Liver (tissue), 10 donors: ENCODE results near the gene OTOA. TPM values are rescaled to one million over a fixed set of nuclear protein-coding genes. Genes with fewer than 3 reads are reported as not detected.
"Not testable (repeated sequence)": the region's sequence is repeated elsewhere in the genome, so short reads cannot be mapped to it uniquely, and the experiment has no call there.

ENCODE experiments used
- DNase-seq: peaks from one replicate; pipeline ENCODE4 v3.0.0-alpha.2; 2017; ENCODE audit warnings: low spot score
- H3K27ac ChIP-seq, 2 donors: one replicate each; pipeline ENCODE4 v1.7.0; 2013; ENCODE audit warnings: inconsistent platforms in 2 of 2, low read length in 2 of 2, control low read depth in 1 of 2, low read depth in 1 of 2, mild to moderate bottlenecking in 1 of 2
- H3K27me3 ChIP-seq, 4 donors: one replicate each; pipeline versions ENCODE4 v1.6.1 to v1.7.0; 2013; ENCODE audit warnings: low read length in 3 of 4, inconsistent platforms in 1 of 4, mild to moderate bottlenecking in 1 of 4, moderate library complexity in 1 of 4; ENCODE audit not compliant: control insufficient read depth in 4 of 4, insufficient read depth in 4 of 4
- H3K36me3 ChIP-seq, 4 donors: one replicate each; pipeline versions ENCODE4 v1.6.1 to v1.7.0; 2013; ENCODE audit warnings: low read length in 3 of 4, mild to moderate bottlenecking in 3 of 4, low read depth in 1 of 4, moderate library complexity in 1 of 4; ENCODE audit not compliant: control insufficient read depth in 4 of 4, insufficient read depth in 3 of 4
- H3K4me1 ChIP-seq, 4 donors: one replicate each; pipeline versions ENCODE4 v1.6.1 to v1.7.0; 2013; ENCODE audit warnings: low read length in 3 of 4, mild to moderate bottlenecking in 3 of 4, moderate library complexity in 1 of 4; ENCODE audit not compliant: control insufficient read depth in 4 of 4, insufficient read depth in 4 of 4
- H3K4me3 ChIP-seq, 3 donors: one replicate each; pipeline versions ENCODE4 v1.6.1 to v1.7.0; 2013; ENCODE audit warnings: low read length in 3 of 3, control low read depth in 1 of 3, low read depth in 1 of 3, mild to moderate bottlenecking in 1 of 3
- H3K9ac ChIP-seq, 2 donors: one replicate each; pipeline ENCODE4 v1.7.0; 2013; ENCODE audit warnings: low read length in 2 of 2, mild to moderate bottlenecking in 2 of 2, moderate library complexity in 2 of 2, control low read depth in 1 of 2, low read depth in 1 of 2
- H3K9me3 ChIP-seq, 4 donors: one replicate each; pipeline versions ENCODE4 v1.6.1 to v1.7.0; 2013; ENCODE audit warnings: low read length in 3 of 4; ENCODE audit not compliant: control insufficient read depth in 4 of 4
- CTCF ChIP-seq: fragments of 150-350 bp; IDR thresholded peaks from 2 replicates; pipeline ENCODE4 v1.5.1; 2017; ENCODE audit warnings: improper control_type of control experiment, low read depth, low read length; ENCODE audit not compliant: missing input control
- RAD21 ChIP-seq, 2 donors: IDR thresholded peaks; 2 replicates each; pipeline ENCODE4 v1.6.1; 2016; ENCODE audit warnings: antibody characterized with exemption in 2 of 2, mild to moderate bottlenecking in 2 of 2
- WGBS: extraction: QIAGEN DNeasy Blood & Tissue Kit; methylation state at CpG from one replicate; pipeline ENCODE4 v1.1.7; 2013; 5-methylcytosine and 5-hydroxymethylcytosine counted together
- polyA plus RNA-seq, 2 donors: library from polyadenylated mRNA; stranded (reverse) in 1 of 2; unstranded in 1 of 2; fragments of 200-250 nt in 1 of 2; fragments of >200 nt in 1 of 2; fragmentation: Nextera tagmentation in 1 of 2; extraction: Ambion mirVana in 1 of 2; gene quantifications; one replicate each; pipeline versions ENCODE4 v1.2.1 to v1.2.3, GENCODE V29; 2013 to 2015
- small RNA-seq: library from RNA; depleted of rRNA; stranded (forward); fragments of <200 nt; gene quantifications from one replicate; pipeline ENCODE3, GENCODE V24; 2014
- total RNA-seq, 2 donors: library from RNA; depleted of rRNA; stranded (reverse); fragments of >200 nt; gene quantifications; one replicate each; pipeline ENCODE4 v1.2.3, GENCODE V29; 2014
- donor health status: healthy.
- donor health status: healthy.
- donor health status: healthy.
- donor health status: healthy.
- donor health status: healthy.

The OTOA gene
- total and polyA plus RNA-seq, 4 donors, result 0.05 to 0.17 (median 0.10) TPM

GRCh38 chr16:21801538-21802374 is 138.0 kb downstream of the OTOA start:
- 56% methylated on average over 11 of the region's 13 CpGs for WGBS
- not testable (repeated sequence) for DNase-seq, H3K9me3 ChIP-seq, H3K4me1 ChIP-seq, H3K36me3 ChIP-seq, H3K27ac ChIP-seq, H3K27me3 ChIP-seq, H3K4me3 ChIP-seq, H3K9ac ChIP-seq
- TF ChIP-seq RAD21 (IDR thresholded peaks at IDR 0.05) (peak; percentile 55 to 63), CTCF (peak; percentile 29)

- H3K36me3 ChIP-seq, DNase-seq, H3K27ac ChIP-seq, H3K9ac ChIP-seq, H3K4me1 ChIP-seq, H3K4me3 ChIP-seq, H3K27me3 ChIP-seq, H3K9me3 ChIP-seq: not testable (repeated sequence)
- 84% methylated on average over 2 of the region's 2 CpGs for WGBS
These were observed 138.6 kb downstream of the OTOA start for GRCh38 chr16:21802375-21802663.

Small RNA genes within 50 kb of the gene (small RNA-seq; reads per million reads assigned to genes)
- gene RNU6-1005P, result not detected
- not detected for gene RNU6-196P

Other genes starting within 250 kb of the OTOA start
- 10 to 100 TPM; 22.8 to 57.3 TPM for gene METTL9, start 64.4 kb upstream of the OTOA start, total RNA-seq
- gene METTL9, start 64.4 kb upstream of the OTOA start, polyA plus RNA-seq, result 10 to 100 TPM in 1 of 2 donors, 1 to 10 TPM in 1; 9.3 to 11.6 TPM
- gene IGSF6, start 11.4 kb upstream of the OTOA start, total RNA-seq, result 10 to 100 TPM in 1 of 2 donors, 1 to 10 TPM in 1; 5.2 to 27.3 TPM
- gene IGSF6, start 11.4 kb upstream of the OTOA start, polyA plus RNA-seq, result 1 to 10 TPM; 2.6 to 5.7 TPM
- 10 to 100 TPM; 44.0 to 49.4 TPM for gene NPIPB4, start 193.8 kb downstream of the OTOA start, total RNA-seq
- gene NPIPB4, start 193.8 kb downstream of the OTOA start, polyA plus RNA-seq, result 10 to 100 TPM in 1 of 2 donors, 1 to 10 TPM in 1; 2.6 to 23.8 TPM